SK-N-SH (cell line): Measurements from ENCODE around the gene MIER1. TPM values are rescaled to one million over a fixed set of nuclear protein-coding genes. Genes with fewer than 3 reads are reported as not detected.

Experiments
- CTCF ChIA-PET: fragments of 300-600, 350-600 bp; formaldehyde crosslinking; extraction: SDS; loops from one replicate; lab custom pipeline; 2021; lab: Yijun Ruan, JAX
- POLR2A ChIA-PET: fragments of 350-600 bp; sonication (Branson Sonifier 250); formaldehyde crosslinking; extraction: SDS; loops from one replicate; lab custom pipeline; 2020; ENCODE audit warnings: antibody characterized with exemption, inconsistent platforms; lab: Yijun Ruan, JAX
- DNase-seq: peaks from one replicate; pipeline ENCODE4 v3.0.0; 2012
- H2AFZ ChIP-seq: fragments of 200-600 bp; sonication (generic); 2 replicates; pipeline ENCODE4 v1.8.1; 2016; ENCODE audit warnings: antibody characterized with exemption, mild to moderate bottlenecking, low read depth
- H3F3A ChIP-seq: fragments of 200-600 bp; sonication (generic); replicated peaks from 2 replicates; pipeline ENCODE3; 2016; ENCODE audit warnings: antibody characterized with exemption, mild to moderate bottlenecking; ENCODE audit not compliant: insufficient read depth
- H3K27ac ChIP-seq, 2 experiments: fragments of 200-500 bp in 1 of 2; fragments of 200-600 bp in 1 of 2; sonication (Bioruptor generic) in 1 of 2; sonication (generic), shearing (Covaris generic) in 1 of 2; 2 replicates each; pipeline versions ENCODE4 v1.5.1 to v1.6.1; 2014 to 2016; ENCODE audit warnings: low read depth in 2 of 2, inconsistent platforms in 1 of 2, low read length in 1 of 2, mild to moderate bottlenecking in 1 of 2, mixed read lengths in 1 of 2
- H3K27me3 ChIP-seq: fragments of 200-600 bp; sonication (generic), shearing (Covaris generic); 2 replicates; pipeline ENCODE4 v1.6.1; 2016; ENCODE audit warnings: mixed run types; ENCODE audit not compliant: insufficient read depth
- H3K36me3 ChIP-seq, 2 experiments: fragments of 200-500 bp in 1 of 2; fragments of 200-600 bp in 1 of 2; sonication (Bioruptor generic) in 1 of 2; sonication (generic) in 1 of 2; replicated peaks in 1 of 2; 2 replicates each; pipeline versions ENCODE3 to v1.5.1; 2014 to 2016; ENCODE audit warnings: low read length in 1 of 2, mild to moderate bottlenecking in 1 of 2; ENCODE audit not compliant: insufficient read depth in 2 of 2, control insufficient read depth in 1 of 2
- H3K4me1 ChIP-seq, 2 experiments: fragments of 200-500 bp in 1 of 2; fragments of 200-600 bp in 1 of 2; sonication (Bioruptor generic) in 1 of 2; sonication (generic), shearing (Covaris generic) in 1 of 2; 2 replicates each; pipeline versions ENCODE4 v1.5.1 to v1.6.1; 2014 to 2016; ENCODE audit warnings: low read depth in 1 of 2, low read length in 1 of 2, mixed run types in 1 of 2; ENCODE audit not compliant: insufficient read depth in 2 of 2, control insufficient read depth in 1 of 2
- H3K4me2 ChIP-seq: fragments of 200-600 bp; sonication (generic), shearing (Covaris generic); 2 replicates; pipeline ENCODE4 v1.6.1; 2017; ENCODE audit warnings: mixed run types
- H3K4me3 ChIP-seq, 2 experiments: fragments of 200-500 bp in 1 of 2; fragments of 200-600 bp in 1 of 2; sonication (Bioruptor generic) in 1 of 2; sonication (generic), shearing (Covaris generic) in 1 of 2; 2 replicates each; pipeline versions ENCODE4 v1.5.1 to v1.8.1; 2014 to 2016; ENCODE audit warnings: low read depth in 2 of 2, inconsistent platforms in 1 of 2, low read length in 1 of 2, mild to moderate bottlenecking in 1 of 2, mixed read lengths in 1 of 2, moderate library complexity in 1 of 2
- H3K79me2 ChIP-seq: fragments of 200-600 bp; sonication (generic); 2 replicates; pipeline ENCODE4 v1.8.1; 2017; ENCODE audit warnings: mild to moderate bottlenecking; ENCODE audit not compliant: insufficient read depth
- H3K9ac ChIP-seq: fragments of 200-600 bp; sonication (generic); 2 replicates; pipeline ENCODE4 v1.6.1; 2017; ENCODE audit warnings: mixed run types
- H3K9me2 ChIP-seq: fragments of 200-600 bp; sonication (generic); 2 replicates; pipeline ENCODE4 v1.6.1; 2017; ENCODE audit warnings: mixed run types
- H3K9me3 ChIP-seq: fragments of 200-600 bp; sonication (generic); 2 replicates; pipeline ENCODE4 v1.6.1; 2017; ENCODE audit warnings: mixed run types, mild to moderate bottlenecking, moderate library complexity
- H4K20me1 ChIP-seq: fragments of 200-600 bp; sonication (generic); 2 replicates; pipeline ENCODE4 v1.6.1; 2017; ENCODE audit warnings: mild to moderate bottlenecking, mixed run types; ENCODE audit not compliant: insufficient read depth
- ELF1 ChIP-seq: IDR thresholded peaks from 2 replicates; pipeline ENCODE4 v1.4.0; 2012
- FOSL2 ChIP-seq: IDR thresholded peaks from 2 replicates; pipeline ENCODE4 v1.4.0; 2012; ENCODE audit warnings: low read depth, mild to moderate bottlenecking, moderate library complexity, borderline replicate concordance
- FOXM1 ChIP-seq: IDR thresholded peaks from 2 replicates; pipeline ENCODE4 v1.4.0; 2012; ENCODE audit warnings: low read depth, mild to moderate bottlenecking
- JUND ChIP-seq: IDR thresholded peaks from 2 replicates; pipeline ENCODE4 v1.4.0; 2012
- MEF2A ChIP-seq: IDR thresholded peaks from 2 replicates; pipeline ENCODE4 v1.4.0; 2012; ENCODE audit warnings: low read depth, borderline replicate concordance
- MXI1 ChIP-seq: IDR thresholded peaks from 2 replicates; pipeline ENCODE4 v1.6.1; 2012; ENCODE audit warnings: mild to moderate bottlenecking, low read depth, low read length, improper control_type of control experiment
- NRF1 ChIP-seq: IDR thresholded peaks from 2 replicates; pipeline ENCODE4 v1.6.1; 2012; ENCODE audit warnings: low read depth, mild to moderate bottlenecking, low read length
- POLR2AphosphoS5 ChIP-seq: IDR thresholded peaks from 2 replicates; pipeline ENCODE4 v1.6.1; 2012; ENCODE audit warnings: low read depth, low read length
- RAD21 ChIP-seq: IDR thresholded peaks from 2 replicates; pipeline ENCODE4 v1.6.1; 2012; ENCODE audit warnings: mild to moderate bottlenecking, low read length
- RXRA ChIP-seq: IDR thresholded peaks from 2 replicates; pipeline ENCODE4 v1.4.0; 2012; ENCODE audit warnings: low read depth, mild to moderate bottlenecking, borderline replicate concordance
- SMC3 ChIP-seq: IDR thresholded peaks from 2 replicates; pipeline ENCODE4 v1.6.1; 2012; ENCODE audit warnings: low read depth, low read length, improper control_type of control experiment
- TCF12 ChIP-seq: IDR thresholded peaks from 2 replicates; pipeline ENCODE4 v1.4.0; 2012
- YY1 ChIP-seq: IDR thresholded peaks from 2 replicates; pipeline ENCODE4 v1.4.0; 2012; ENCODE audit warnings: low read depth, mild to moderate bottlenecking
- WGBS: methylation state at CpG from one replicate; pipeline ENCODE4 v1.1.6; 2017; ENCODE audit warnings: low lambda C conversion rate; 5-methylcytosine and 5-hydroxymethylcytosine counted together
- polyA plus RNA-seq, 3 experiments: library from polyadenylated mRNA; depleted of rRNA; stranded (reverse); fragments of >200 nt; gene quantifications; 2 replicates each; pipeline ENCODE4 v1.2.3, GENCODE V29; 2012
- TF ChIP-seq, protein P1 (sequence below): fragments of 150-350 bp; IDR thresholded peaks from 2 replicates; pipeline ENCODE4 v1.6.1; 2016; ENCODE audit warnings: mild to moderate bottlenecking, low read depth, low read length
- TF ChIP-seq, protein P2 (sequence below): IDR thresholded peaks from 2 replicates; pipeline ENCODE4 v1.6.1; 2012; ENCODE audit warnings: mild to moderate bottlenecking, low read depth, low read length, moderate library complexity
- TF ChIP-seq, protein P3 (sequence below): IDR thresholded peaks from 2 replicates; pipeline ENCODE4 v1.4.0; 2012; ENCODE audit warnings: low read depth

The MIER1 gene
- polyA plus RNA-seq, 1 of the 3 experiments (the other 2 are of a cell fraction), result 4.4 TPM

DNA sequence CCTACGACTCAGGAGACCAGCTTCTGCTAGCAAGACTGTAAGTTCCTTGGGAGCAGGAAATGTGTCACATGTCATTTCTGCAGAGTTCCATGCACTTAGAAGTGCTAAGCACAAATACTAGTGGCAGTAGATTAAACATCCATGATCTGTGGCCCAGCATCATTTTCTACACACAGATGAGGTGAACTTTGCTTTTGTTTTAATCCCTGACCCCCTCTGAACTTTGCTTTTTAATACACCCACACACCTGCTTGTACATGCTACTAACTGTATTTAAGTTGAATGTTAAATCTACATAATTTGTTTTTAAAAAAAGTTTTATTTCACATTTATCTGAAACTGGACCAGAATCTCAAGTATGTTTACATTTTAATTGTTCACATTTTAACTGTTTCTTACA, 104.7 kb downstream of the MIER1 start:
- H3F3A ChIP-seq, result no peaks in the 10 kb centered on the region
- no peaks in the 10 kb centered on the region for H4K20me1 ChIP-seq
- H3K36me3 ChIP-seq, result peaks cover 14 to 27% of the 10 kb centered on the region in 2 experiments
- POLR2A ChIA-PET, result no interaction called here
- TF ChIP-seq MXI1 (no peak), TCF12 (no peak), ELF1 (no peak), MEF2A (no peak), SMC3 (no peak), JUND (no peak), YY1 (no peak), RAD21 (no peak), POLR2AphosphoS5 (no peak)
- TF ChIP-seq, protein P1, sequence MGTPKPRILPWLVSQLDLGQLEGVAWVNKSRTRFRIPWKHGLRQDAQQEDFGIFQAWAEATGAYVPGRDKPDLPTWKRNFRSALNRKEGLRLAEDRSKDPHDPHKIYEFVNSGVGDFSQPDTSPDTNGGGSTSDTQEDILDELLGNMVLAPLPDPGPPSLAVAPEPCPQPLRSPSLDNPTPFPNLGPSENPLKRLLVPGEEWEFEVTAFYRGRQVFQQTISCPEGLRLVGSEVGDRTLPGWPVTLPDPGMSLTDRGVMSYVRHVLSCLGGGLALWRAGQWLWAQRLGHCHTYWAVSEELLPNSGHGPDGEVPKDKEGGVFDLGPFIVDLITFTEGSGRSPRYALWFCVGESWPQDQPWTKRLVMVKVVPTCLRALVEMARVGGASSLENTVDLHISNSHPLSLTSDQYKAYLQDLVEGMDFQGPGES, result no peak
- H3K4me2 ChIP-seq, result no peak overlapping the region
- no peaks in the 10 kb centered on the region for H3K9me2 ChIP-seq
- CTCF ChIA-PET, result no interaction called here
- WGBS, result 87% methylated on average over 1 of the region's 1 CpG
- H3K79me2 ChIP-seq, result no peaks in the 10 kb centered on the region
- no peak overlapping the region for H3K4me3 ChIP-seq
- DNase-seq, result no peak
- no peaks in the 10 kb centered on the region; a peak in 1 of 4 replicates for H3K4me1 ChIP-seq
- no peak overlapping the region for H3K9ac ChIP-seq
- no peaks in the 10 kb centered on the region for H3K27me3 ChIP-seq
- no peak overlapping the region for H2AFZ ChIP-seq
- H3K27ac ChIP-seq, result no peak overlapping the region
- no peaks in the 10 kb centered on the region for H3K9me3 ChIP-seq

DNA sequence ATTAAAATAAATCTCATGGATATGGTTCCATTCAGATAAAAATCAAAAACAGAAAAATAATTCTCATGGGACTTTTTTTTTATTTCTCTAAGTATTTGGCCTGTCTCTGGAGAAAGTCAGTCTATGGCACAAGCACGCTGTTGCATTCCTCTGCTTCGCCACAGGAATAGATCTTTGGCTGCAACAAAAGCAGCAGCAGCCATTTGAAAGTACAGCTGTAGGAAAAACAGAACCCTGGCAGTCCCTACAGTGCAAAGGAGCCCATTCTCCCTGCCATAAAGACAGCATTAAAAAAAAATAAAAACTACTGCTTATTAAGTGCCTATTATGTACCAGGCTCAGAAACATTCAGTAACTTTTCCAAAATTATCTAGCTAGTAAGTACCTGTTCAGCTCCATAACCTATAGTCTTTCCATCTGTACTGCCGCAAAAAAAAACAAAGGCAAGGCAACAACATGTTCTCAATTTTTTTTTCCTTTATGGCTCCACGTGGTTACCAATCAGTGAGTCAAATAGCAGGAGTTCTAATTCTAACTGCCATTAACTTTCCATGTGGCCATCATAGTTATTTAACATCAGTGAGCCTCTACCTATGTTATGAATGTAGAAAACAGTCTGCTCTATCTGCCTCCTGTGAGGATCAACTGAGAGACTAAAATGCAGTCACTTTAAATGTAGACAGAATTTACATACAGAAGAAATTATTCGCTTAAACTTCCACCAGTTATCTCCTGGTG, 106.5 kb downstream of the MIER1 start:
- Histone ChIP-seq H3K4me2 (no peak overlapping the region), H3K4me3 (no peak overlapping the region), H3K9me3 (no peaks in the 10 kb centered on the region), H3K9me2 (no peaks in the 10 kb centered on the region), H3K79me2 (no peaks in the 10 kb centered on the region), H3K36me3 (peaks cover 24 to 28% of the 10 kb centered on the region in 2 experiments), H4K20me1 (no peaks in the 10 kb centered on the region), H2AFZ (no peak overlapping the region), H3K9ac (no peak overlapping the region), H3K4me1 (no peaks in the 10 kb centered on the region; a peak in 1 of 4 replicates), H3K27ac (no peak overlapping the region), H3F3A (no peaks in the 10 kb centered on the region), H3K27me3 (no peaks in the 10 kb centered on the region)
- no peak for TF ChIP-seq POLR2AphosphoS5
- no peak for TF ChIP-seq TCF12
- TF ChIP-seq MXI1, result no peak
- no peak for TF ChIP-seq FOXM1
- TF ChIP-seq MEF2A, result no peak
- TF ChIP-seq NRF1, result no peak
- TF ChIP-seq, protein P2, sequence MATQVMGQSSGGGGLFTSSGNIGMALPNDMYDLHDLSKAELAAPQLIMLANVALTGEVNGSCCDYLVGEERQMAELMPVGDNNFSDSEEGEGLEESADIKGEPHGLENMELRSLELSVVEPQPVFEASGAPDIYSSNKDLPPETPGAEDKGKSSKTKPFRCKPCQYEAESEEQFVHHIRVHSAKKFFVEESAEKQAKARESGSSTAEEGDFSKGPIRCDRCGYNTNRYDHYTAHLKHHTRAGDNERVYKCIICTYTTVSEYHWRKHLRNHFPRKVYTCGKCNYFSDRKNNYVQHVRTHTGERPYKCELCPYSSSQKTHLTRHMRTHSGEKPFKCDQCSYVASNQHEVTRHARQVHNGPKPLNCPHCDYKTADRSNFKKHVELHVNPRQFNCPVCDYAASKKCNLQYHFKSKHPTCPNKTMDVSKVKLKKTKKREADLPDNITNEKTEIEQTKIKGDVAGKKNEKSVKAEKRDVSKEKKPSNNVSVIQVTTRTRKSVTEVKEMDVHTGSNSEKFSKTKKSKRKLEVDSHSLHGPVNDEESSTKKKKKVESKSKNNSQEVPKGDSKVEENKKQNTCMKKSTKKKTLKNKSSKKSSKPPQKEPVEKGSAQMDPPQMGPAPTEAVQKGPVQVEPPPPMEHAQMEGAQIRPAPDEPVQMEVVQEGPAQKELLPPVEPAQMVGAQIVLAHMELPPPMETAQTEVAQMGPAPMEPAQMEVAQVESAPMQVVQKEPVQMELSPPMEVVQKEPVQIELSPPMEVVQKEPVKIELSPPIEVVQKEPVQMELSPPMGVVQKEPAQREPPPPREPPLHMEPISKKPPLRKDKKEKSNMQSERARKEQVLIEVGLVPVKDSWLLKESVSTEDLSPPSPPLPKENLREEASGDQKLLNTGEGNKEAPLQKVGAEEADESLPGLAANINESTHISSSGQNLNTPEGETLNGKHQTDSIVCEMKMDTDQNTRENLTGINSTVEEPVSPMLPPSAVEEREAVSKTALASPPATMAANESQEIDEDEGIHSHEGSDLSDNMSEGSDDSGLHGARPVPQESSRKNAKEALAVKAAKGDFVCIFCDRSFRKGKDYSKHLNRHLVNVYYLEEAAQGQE, result no peak
- TF ChIP-seq RXRA, result no peak
- no peak for TF ChIP-seq FOSL2
- TF ChIP-seq, protein P3, sequence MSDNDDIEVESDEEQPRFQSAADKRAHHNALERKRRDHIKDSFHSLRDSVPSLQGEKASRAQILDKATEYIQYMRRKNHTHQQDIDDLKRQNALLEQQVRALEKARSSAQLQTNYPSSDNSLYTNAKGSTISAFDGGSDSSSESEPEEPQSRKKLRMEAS, result no peak
- TF ChIP-seq, protein P1, result no peak
- WGBS, result 85% methylated on average over 5 of the region's 5 CpGs
- CTCF ChIA-PET, result no interaction called here
- POLR2A ChIA-PET, result no interaction called here
- no peak for DNase-seq
